Stimulated activated CD8-positive, alpha-beta memory T cell treated with anti-CD3 and anti-CD28 coated beads, Interleukin-12 subunit alpha, Interleukin-12 subunit beta, amount 100 ng/mL, for 4 hours (primary cell): Measurements from ENCODE around the gene KLHDC4.
"Not testable (repeated sequence)": the region's sequence is repeated elsewhere in the genome, so short reads cannot be mapped to it uniquely, and the experiment has no call there.

ENCODE experiments used
- DNase-seq: peaks from one replicate; pipeline ENCODE4 v3.0.0-alpha.2; 2020; ENCODE audit warnings: low read depth

KLHDC4 gene

GRCh38 chr16:87720446-87720845 is 45.3 kb downstream of the KLHDC4 start:
- DNase-seq, result no peak

GRCh38 chr16:87718831-87719230 is 47.0 kb downstream of the KLHDC4 start:
- not testable (repeated sequence) for DNase-seq

DNA sequence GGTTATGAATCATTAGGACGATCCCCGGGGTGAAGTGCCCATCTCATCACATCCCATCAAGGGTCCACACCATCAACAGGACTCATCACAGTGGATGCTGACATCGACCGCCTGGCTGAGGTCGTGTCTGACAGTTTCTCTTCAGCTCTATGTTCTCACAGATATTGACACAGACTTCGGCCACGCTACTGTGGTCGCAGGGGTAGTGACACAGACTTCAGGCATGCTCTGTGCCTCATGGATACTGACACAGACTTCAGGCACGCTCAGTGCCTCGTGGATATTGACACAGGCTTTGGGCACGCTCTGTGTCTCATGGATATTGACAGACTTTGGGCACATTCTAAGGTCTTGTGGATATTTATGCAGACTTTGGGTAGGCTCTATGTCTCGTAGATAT is 50.1 kb downstream of the KLHDC4 start:
- DNase-seq, result no peak

GRCh38 chr16:87715231-87715630 is 50.6 kb downstream of the KLHDC4 start:
- no peak for DNase-seq

- peak; percentile 32 for DNase-seq
Observed at GRCh38 chr16:87713451-87714229, 52.1 kb downstream of the KLHDC4 start.

- DNase-seq, result no peak
Observed at GRCh38 chr16:87712184-87712762, 53.5 kb downstream of the KLHDC4 start.

GRCh38 chr16:87710887-87711286 is 54.9 kb downstream of the KLHDC4 start:
- DNase-seq, result no peak

- no peak for DNase-seq
Observed at GRCh38 chr16:87709677-87710076, 56.1 kb downstream of the KLHDC4 start.

DNA sequence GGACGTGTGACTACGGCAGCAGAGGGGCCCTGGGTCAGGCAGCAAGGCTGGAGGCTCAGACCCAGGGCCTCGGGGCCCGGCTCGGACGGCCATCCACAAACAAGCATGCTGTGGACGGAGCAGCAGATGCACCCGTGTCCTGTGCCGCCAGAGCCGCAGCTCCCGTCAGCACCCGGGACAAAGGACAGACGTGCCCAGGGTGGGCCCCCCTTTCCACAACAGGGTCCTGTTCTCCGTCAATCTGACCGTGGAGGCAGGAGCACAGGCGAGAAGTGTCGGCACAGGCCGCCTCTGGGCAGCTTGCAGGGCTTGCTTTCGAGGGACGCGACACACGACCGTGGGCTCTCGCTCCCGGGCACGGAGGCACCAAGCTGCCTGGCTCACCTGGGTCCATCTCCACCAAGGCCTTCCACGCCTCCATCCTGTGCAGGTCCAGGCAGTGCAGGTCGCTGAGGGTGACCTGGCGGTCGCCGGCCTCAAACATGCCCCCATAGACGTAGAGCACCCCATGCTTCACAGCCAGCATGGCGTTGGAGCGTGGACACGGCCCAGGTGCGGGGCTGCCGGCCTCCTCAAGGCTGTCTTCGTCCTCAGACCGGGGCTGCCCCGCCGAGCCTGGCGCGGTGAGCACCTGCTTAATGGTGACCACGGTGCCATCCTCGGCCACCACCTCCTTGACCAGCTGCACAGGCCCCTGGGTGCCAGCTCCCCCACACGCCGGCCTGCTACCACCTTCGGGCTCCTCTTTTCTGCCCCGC is 56.7 kb downstream of the KLHDC4 start:
- DNase-seq, result no peak

- DNase-seq, result no peak
Observed at GRCh38 chr16:87707714-87708580, 57.8 kb downstream of the KLHDC4 start.

GRCh38 chr16:87707097-87707496 is 58.7 kb downstream of the KLHDC4 start:
- no peak for DNase-seq

- no peak for DNase-seq
Observed at GRCh38 chr16:87706278-87707000, 59.3 kb downstream of the KLHDC4 start.

DNA sequence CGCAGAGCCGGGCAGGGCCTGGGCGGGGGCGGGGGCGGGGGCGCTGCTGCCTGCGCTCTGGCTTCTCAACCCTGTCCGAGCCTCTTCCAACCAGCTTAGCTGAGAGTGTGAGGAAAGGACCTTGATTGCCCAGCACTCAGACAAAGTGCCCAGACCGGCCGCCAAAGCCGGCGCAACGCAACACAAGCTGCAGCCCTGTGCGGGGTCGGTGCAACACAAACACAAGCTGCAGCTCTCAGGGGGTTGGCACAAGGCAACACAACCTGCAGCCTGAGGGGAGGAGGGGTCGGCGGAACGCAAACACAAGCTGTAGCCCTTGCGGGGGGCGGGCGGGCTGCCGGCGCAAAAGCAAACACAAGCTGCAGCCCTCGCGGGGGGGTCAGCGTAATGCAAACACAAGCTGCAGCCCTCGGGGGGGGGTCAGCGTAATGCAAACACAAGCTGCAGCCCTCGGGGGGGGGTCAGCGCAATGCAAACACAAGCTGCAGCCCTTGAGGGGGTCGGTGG is 60.0 kb downstream of the KLHDC4 start:
- DNase-seq, result no peak

GRCh38 chr16:87704754-87705353 is 60.9 kb downstream of the KLHDC4 start:
- DNase-seq, result no peak

DNA sequence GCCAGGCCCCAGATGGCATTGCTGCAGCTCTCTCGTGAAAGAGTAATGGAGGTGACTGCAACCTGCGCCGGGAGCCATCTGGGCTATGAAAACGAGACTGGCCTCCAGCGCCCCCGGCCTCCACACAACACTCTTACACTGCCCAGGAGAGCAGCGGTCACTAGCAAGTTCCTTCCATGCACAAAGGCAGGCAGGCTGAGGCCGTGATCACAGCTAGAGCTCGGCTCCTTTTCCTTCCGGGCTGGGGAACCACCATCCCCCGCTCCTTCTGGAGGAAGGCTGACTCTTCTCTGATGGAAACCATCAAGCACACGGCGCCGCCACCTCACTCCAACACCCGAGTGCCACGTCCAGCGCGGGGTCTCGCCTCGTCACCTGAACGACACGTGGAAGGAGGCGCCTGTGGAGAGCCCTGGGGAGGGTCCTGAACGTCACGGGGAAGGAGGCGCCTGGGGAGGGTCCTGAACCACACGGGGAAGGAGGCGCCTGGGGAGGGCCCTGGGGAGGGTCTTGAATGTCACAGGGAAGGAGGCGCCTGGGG is 61.9 kb downstream of the KLHDC4 start:
- no peak for DNase-seq

DNA sequence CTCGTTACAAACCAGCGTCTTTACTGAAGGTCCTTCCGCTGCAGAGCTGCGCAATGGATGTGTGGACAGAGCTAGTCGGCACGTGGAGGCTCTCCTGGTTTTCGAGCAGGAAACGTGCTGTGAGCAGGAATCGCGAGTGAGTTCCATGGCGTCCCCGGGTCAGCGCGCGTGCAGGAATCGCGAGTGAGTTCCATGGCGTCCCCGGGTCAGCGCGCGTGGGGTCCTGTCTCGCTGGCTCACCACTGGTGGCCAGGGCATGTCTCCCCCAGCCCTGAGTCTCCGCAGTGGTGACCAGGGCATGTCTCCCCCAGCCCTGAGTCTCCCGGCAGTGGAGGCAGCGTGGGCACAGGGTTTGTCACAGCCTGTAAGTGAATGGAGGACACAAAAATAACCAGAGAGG is 62.7 kb downstream of the KLHDC4 start:
- DNase-seq, result no peak

DNA sequence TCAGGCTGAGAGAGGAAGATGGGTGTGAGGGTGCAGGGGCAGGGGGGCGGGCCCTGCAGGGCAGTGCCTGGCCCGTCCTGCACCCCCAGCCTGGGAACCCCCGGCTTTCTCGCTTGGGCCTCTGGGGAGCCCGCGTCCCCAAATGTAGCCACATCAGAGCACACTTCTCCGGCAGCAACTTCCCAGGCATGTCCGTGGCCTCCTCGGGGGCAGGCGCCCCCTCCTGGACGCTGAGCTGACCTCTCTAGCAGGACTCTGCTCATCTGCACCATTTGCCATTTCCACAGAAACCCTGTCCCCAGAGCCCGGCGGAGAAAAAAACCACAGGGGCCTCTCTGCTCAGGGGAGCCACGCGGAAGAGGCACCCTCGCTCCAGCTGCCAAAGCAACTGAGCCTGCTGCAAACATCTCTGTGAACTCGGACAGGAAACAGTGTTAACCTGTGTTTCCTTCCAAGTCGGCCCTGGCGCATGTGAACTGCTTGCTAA is 63.4 kb downstream of the KLHDC4 start:
- DNase-seq, result peak; percentile 22

DNA sequence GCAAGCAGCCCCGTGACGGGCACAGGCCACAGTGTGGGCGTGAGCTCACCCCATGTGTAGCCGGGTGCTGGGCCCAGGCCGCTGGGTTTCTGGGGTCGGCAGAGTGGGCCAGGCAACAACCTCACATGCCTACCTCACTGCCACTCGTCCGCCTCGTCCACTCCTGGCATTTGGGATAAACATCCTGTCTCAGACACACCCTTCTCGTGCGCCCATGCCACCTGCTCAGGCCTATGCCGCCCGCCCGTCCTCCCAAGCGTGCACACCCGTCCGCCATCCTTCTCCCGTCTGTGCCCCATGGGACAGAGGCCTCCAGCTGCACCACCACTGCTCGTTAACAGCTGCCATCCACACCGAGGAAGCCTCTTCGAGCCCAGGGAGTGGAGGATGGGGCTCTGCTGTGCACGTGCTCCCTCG is 64.3 kb downstream of the KLHDC4 start:
- no peak for DNase-seq

DNA sequence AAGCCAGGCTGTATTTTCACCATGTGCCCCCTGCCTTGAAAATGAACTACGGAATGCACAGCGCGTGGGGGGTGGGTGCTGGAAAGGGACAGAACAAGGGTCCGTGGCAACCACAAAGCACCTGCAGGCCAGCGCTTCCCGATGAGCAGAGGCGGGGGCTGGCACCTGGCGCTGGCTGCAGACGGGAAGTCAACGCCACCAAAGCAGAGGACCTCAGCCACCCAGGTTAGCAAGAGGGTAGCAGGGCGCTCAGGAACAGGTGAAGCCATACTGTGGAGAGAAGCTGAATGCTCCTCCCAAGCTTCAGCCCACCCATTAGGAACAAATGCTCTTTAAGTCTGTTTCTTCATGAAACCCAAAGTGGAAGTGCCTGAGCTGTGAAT is 64.7 kb downstream of the KLHDC4 start:
- DNase-seq, result no peak

GRCh38 chr16:87700406-87701077 is 65.2 kb downstream of the KLHDC4 start:
- DNase-seq, result no peak
